GM12878 (cell line): Measurements from ENCODE around the gene BNIPL. TPM values are rescaled to one million over a fixed set of nuclear protein-coding genes. Genes with fewer than 3 reads are reported as not detected.
A peak's percentile ranks its signal among the peaks of the same experiment; 100 is the strongest.

ENCODE experiments used
- CBFB ChIP-seq: IDR thresholded peaks from 2 replicates; pipeline ENCODE4 v1.6.1; 2016; ENCODE audit warnings: antibody characterized with exemption, low read depth
- E2F4 ChIP-seq: IDR thresholded peaks from 2 replicates; pipeline ENCODE4 v1.6.1; 2012; ENCODE audit warnings: low read depth, low read length, improper control_type of control experiment
- EED ChIP-seq: sonication (generic); IDR thresholded peaks from 2 replicates; pipeline ENCODE4 v1.6.1; 2016; ENCODE audit warnings: antibody characterized with exemption, low read depth
- KLF5 ChIP-seq: fragments of 450-650 bp; IDR thresholded peaks from 2 replicates; pipeline ENCODE4 v1.6.1; 2014; ENCODE audit warnings: mild to moderate bottlenecking; ENCODE audit not compliant: partially characterized antibody
- NBN ChIP-seq: fragments of 450-650 bp; IDR thresholded peaks from 2 replicates; pipeline ENCODE4 v1.6.1; 2016
- NR2C1 ChIP-seq: fragments of 450-650 bp; IDR thresholded peaks from 2 replicates; pipeline ENCODE4 v1.6.1; 2017; ENCODE audit warnings: antibody characterized with exemption, mild to moderate bottlenecking, moderate library complexity
- POLR2A ChIP-seq: IDR thresholded peaks from 2 replicates; pipeline ENCODE4 v1.6.1; 2011; ENCODE audit warnings: low read depth, mild to moderate bottlenecking, low read length
- RAD21 ChIP-seq: IDR thresholded peaks from 2 replicates; pipeline ENCODE4 v1.6.1; 2011; ENCODE audit warnings: mild to moderate bottlenecking, low read depth, low read length, moderate library complexity; ENCODE audit not compliant: insufficient read depth
- RAD51 ChIP-seq: fragments of 450-650 bp; IDR thresholded peaks from 2 replicates; pipeline ENCODE4 v1.6.1; 2016; ENCODE audit warnings: moderate library complexity, mild to moderate bottlenecking, inconsistent platforms
- SP1 ChIP-seq: IDR thresholded peaks from one replicate; pipeline ENCODE4 v1.6.1; 2011; ENCODE audit warnings: low read depth, low read length
- WRNIP1 ChIP-seq: IDR thresholded peaks from 2 replicates; pipeline ENCODE4 v1.6.1; 2011; ENCODE audit warnings: low read depth, low read length, improper control_type of control experiment, borderline replicate concordance
- ZNF207 ChIP-seq: fragments of 450-650 bp; IDR thresholded peaks from 2 replicates; pipeline ENCODE4 v1.6.1; 2014; ENCODE audit warnings: antibody characterized with exemption, mild to moderate bottlenecking, borderline replicate concordance
- polyA plus RNA-seq, 11 experiments: library from polyadenylated mRNA; depleted of rRNA in 4 of 11; unstranded in 6 of 11; stranded (reverse) in 5 of 11; fragments of >200 nt; fragmentation: Nextera tagmentation in 4 of 11; fragmentation: Illumina TruSeq in 1 of 11; extraction: Ambion mirVana in 4 of 11; extraction: Trizol in 1 of 11; gene quantifications; 1 replicate in 1 of 11; 2 replicates in 10 of 11; pipeline versions ENCODE4 v1.2.1 to v1.2.3, GENCODE V29; 2011 to 2016; ENCODE audit warnings: inconsistent platforms in 2 of 11, missing spikeins in 2 of 11, low read depth in 1 of 11
- total RNA-seq, 4 experiments: library from RNA; depleted of rRNA in 3 of 4; stranded (reverse); fragments of >200 nt in 3 of 4; fragmentation: Illumina TruSeq in 1 of 4; extraction: Trizol in 1 of 4; gene quantifications; 2 replicates each; pipeline versions ENCODE4 v1.2.1 to v1.2.3, GENCODE V29; 2013 to 2021
- TF ChIP-seq, protein P1 (sequence below), 3 experiments: IDR thresholded peaks in 2 of 3; conservative IDR thresholded peaks in 1 of 3; 2 replicates each; pipeline ENCODE4 v1.5.1; 2011; ENCODE audit warnings: low read depth in 3 of 3, low read length in 3 of 3, mild to moderate bottlenecking in 3 of 3, control low read depth in 2 of 3, moderate library complexity in 2 of 3, inconsistent platforms in 1 of 3, mixed read lengths in 1 of 3; ENCODE audit not compliant: control insufficient read depth in 2 of 3, insufficient read depth in 1 of 3; ENCODE audit errors: extremely low read depth in 1 of 3
- TF ChIP-seq, protein P2 (sequence below): fragments of 450-650 bp; IDR thresholded peaks from 2 replicates; pipeline ENCODE4 v1.6.1; 2016; ENCODE audit warnings: mild to moderate bottlenecking

The BNIPL gene
- total and polyA plus RNA-seq, 10 of the 15 experiments (the other 5 are each of a cell fraction or from before 2014, with no cell fraction given) = 0.05 to 1.1 (median 0.17) TPM

DNA sequence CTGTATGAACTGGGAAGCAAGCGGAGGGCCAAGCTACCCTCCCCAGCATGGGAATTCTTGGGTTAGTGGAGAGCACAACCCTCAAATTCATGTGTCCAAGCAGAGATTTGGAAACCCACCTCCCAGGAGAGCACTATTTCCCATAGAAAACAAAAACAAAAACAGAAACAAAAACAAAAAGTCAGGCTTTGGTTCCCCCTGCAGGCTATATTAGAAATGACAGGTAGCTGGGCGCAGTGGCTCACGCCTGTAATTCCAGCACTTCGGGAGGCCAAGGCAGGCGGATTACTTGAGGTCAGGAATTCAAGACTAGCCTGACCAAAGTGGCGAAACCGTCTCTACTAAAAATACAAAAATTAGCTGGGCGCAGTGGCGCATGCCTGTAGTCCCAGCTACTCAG, 40.5 kb upstream of the BNIPL start (continued):
- TF ChIP-seq, protein P1, sequence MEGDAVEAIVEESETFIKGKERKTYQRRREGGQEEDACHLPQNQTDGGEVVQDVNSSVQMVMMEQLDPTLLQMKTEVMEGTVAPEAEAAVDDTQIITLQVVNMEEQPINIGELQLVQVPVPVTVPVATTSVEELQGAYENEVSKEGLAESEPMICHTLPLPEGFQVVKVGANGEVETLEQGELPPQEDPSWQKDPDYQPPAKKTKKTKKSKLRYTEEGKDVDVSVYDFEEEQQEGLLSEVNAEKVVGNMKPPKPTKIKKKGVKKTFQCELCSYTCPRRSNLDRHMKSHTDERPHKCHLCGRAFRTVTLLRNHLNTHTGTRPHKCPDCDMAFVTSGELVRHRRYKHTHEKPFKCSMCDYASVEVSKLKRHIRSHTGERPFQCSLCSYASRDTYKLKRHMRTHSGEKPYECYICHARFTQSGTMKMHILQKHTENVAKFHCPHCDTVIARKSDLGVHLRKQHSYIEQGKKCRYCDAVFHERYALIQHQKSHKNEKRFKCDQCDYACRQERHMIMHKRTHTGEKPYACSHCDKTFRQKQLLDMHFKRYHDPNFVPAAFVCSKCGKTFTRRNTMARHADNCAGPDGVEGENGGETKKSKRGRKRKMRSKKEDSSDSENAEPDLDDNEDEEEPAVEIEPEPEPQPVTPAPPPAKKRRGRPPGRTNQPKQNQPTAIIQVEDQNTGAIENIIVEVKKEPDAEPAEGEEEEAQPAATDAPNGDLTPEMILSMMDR (IDR thresholded peaks at IDR 0.05 in 2 of 3, conservative IDR thresholded peaks at IDR 0.05 in 1 of 3; ENCODE audit: control insufficient read depth in 2 of 3, extremely low read depth in 1 of 3, insufficient read depth in 1 of 3, low read depth in 3 of 3, low read length in 3 of 3) = peak; percentile 46 to 59 (median 50)
- no peak for TF ChIP-seq CBFB
- TF ChIP-seq E2F4 = no peak
- peak; percentile 31 for TF ChIP-seq KLF5
- TF ChIP-seq POLR2A = no peak
- TF ChIP-seq WRNIP1 = no peak
- TF ChIP-seq RAD51 = no peak
- peak; percentile 56 for TF ChIP-seq RAD21
- no peak for TF ChIP-seq ZNF207
- no peak for TF ChIP-seq SP1
- no peak for TF ChIP-seq EED
- 0 out of 2 replicates have a peak, but pooled peaks have one; percentile 18 for TF ChIP-seq NBN
- TF ChIP-seq, protein P2, sequence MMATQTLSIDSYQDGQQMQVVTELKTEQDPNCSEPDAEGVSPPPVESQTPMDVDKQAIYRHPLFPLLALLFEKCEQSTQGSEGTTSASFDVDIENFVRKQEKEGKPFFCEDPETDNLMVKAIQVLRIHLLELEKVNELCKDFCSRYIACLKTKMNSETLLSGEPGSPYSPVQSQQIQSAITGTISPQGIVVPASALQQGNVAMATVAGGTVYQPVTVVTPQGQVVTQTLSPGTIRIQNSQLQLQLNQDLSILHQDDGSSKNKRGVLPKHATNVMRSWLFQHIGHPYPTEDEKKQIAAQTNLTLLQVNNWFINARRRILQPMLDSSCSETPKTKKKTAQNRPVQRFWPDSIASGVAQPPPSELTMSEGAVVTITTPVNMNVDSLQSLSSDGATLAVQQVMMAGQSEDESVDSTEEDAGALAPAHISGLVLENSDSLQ = 0 out of 2 replicates have a peak, but pooled peaks have one; percentile 10
- TF ChIP-seq NR2C1 = no peak
- TF ChIP-seq, all 136 proteins: peak for 5
